Mesothelial cell of epicardium (in vitro differentiated cells): ENCODE measurements around the gene MYO19. TPM values are rescaled to one million over a fixed set of nuclear protein-coding genes. Genes with fewer than 3 reads are reported as not detected.
A peak's percentile ranks its signal among the peaks of the same experiment; 100 is the strongest.

Experiments
- DNase-seq, 2 experiments: peaks; one replicate each; pipeline ENCODE4 v3.0.0; 2021; ENCODE audit warnings: low spot score in 2 of 2; ENCODE audit not compliant: unreplicated experiment in 2 of 2
- H3K27ac Mint-ChIP-seq: 2 replicates; pipeline ENCODE4 v1.8.0; 2021; ENCODE audit warnings: mixed read lengths
- H3K27me3 Mint-ChIP-seq: 2 replicates; pipeline ENCODE4 v1.8.0; 2021; ENCODE audit warnings: low read depth, mixed read lengths
- H3K36me3 Mint-ChIP-seq: 2 replicates; pipeline ENCODE4 v1.8.0; 2021; ENCODE audit warnings: mixed read lengths
- H3K4me1 Mint-ChIP-seq: 2 replicates; pipeline ENCODE4 v1.8.0; 2021; ENCODE audit warnings: mixed read lengths
- H3K4me3 Mint-ChIP-seq: 2 replicates; pipeline ENCODE4 v1.8.0; 2021; ENCODE audit warnings: mild to moderate bottlenecking, moderate library complexity, mixed read lengths
- H3K9me3 Mint-ChIP-seq: 2 replicates; pipeline ENCODE4 v1.8.0; 2021; ENCODE audit warnings: mixed read lengths
- total RNA-seq: library from RNA; stranded (reverse); gene quantifications from 3 replicates; pipeline ENCODE4 v1.2.1, GENCODE V29; 2021
- TF ChIP-seq, protein P1 (sequence below): fragments of 200-600 bp; sonication (generic); IDR thresholded peaks from one replicate; pipeline ENCODE4 v1.5.0; 2021; ENCODE audit warnings: antibody characterized with exemption; ENCODE audit not compliant: unreplicated experiment

MYO19 gene
- total RNA-seq, 1 donor from 2014 or later, result 82.4 TPM

DNA sequence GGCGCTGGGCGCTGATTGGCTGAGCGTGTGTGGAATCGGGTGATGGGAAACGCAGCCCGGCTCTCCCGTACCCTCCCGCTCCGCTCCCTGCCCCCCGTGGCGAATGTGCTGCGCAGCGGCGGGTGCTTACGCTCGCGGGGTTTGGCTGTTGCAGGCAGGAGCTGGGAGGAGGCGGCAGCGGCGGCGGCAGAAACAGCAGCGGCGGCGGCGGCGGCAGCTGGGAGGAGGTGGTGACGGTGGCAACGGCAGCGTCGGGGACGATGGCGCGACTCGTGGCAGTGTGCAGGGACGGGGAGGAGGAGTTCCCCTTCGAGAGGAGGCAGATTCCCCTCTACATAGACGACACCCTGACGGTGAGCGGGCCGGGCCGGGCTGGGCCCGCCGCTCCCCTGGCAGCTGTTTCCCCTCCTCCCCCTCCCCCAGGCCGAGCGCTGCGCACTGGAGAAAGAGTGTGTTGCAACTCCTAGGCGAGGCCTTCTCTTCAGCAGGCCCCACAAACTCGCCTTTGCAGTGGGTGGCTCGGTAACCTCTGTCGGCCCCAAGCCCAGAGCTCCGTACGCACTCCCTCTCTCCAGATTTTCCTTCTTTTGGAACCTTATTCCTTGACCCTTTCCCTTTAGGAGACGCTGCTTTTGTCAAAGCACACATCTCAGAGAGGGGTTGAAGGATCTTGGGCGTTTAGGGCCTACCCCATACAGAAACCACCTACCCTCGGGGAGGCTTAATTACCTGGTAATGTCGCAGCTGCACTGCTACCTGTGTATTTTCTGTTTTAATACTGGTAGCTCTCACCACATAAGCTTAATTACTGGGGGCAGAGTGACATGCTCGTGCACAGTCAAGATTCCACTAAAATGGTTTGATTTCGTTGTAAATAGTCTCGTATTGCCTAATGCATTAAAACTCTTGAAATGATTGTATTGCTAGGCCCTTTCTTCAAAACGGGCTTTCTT lies 11.1 kb upstream of the MYO19 start:
- no peaks in the 10 kb centered on the region for H3K27me3 Mint-ChIP-seq
- H3K36me3 Mint-ChIP-seq, result peaks cover 2% of the 10 kb centered on the region
- peak overlapping the region; percentile 98 for H3K27ac Mint-ChIP-seq
- peak overlapping the region; percentile 88 for H3K4me3 Mint-ChIP-seq
- TF ChIP-seq, protein P1, sequence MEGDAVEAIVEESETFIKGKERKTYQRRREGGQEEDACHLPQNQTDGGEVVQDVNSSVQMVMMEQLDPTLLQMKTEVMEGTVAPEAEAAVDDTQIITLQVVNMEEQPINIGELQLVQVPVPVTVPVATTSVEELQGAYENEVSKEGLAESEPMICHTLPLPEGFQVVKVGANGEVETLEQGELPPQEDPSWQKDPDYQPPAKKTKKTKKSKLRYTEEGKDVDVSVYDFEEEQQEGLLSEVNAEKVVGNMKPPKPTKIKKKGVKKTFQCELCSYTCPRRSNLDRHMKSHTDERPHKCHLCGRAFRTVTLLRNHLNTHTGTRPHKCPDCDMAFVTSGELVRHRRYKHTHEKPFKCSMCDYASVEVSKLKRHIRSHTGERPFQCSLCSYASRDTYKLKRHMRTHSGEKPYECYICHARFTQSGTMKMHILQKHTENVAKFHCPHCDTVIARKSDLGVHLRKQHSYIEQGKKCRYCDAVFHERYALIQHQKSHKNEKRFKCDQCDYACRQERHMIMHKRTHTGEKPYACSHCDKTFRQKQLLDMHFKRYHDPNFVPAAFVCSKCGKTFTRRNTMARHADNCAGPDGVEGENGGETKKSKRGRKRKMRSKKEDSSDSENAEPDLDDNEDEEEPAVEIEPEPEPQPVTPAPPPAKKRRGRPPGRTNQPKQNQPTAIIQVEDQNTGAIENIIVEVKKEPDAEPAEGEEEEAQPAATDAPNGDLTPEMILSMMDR, result no peak
- H3K4me1 Mint-ChIP-seq, result peaks cover 29% of the 10 kb centered on the region
- no peaks in the 10 kb centered on the region for H3K9me3 Mint-ChIP-seq
- peak; percentile 97 for DNase-seq

- H3K36me3 Mint-ChIP-seq, result peaks cover under 1% of the 10 kb centered on the region
- H3K27ac Mint-ChIP-seq, result peak overlapping the region; percentile 100
- peaks cover 29% of the 10 kb centered on the region for H3K4me1 Mint-ChIP-seq
- peak overlapping the region; percentile 96 for H3K4me3 Mint-ChIP-seq
- no peak for DNase-seq
- no peaks in the 10 kb centered on the region for H3K27me3 Mint-ChIP-seq
- TF ChIP-seq, protein P1, result no peak
- no peaks in the 10 kb centered on the region for H3K9me3 Mint-ChIP-seq
Measured at GRCh38 chr17:36545077-36545464, 10.4 kb upstream of the MYO19 start.

DNA sequence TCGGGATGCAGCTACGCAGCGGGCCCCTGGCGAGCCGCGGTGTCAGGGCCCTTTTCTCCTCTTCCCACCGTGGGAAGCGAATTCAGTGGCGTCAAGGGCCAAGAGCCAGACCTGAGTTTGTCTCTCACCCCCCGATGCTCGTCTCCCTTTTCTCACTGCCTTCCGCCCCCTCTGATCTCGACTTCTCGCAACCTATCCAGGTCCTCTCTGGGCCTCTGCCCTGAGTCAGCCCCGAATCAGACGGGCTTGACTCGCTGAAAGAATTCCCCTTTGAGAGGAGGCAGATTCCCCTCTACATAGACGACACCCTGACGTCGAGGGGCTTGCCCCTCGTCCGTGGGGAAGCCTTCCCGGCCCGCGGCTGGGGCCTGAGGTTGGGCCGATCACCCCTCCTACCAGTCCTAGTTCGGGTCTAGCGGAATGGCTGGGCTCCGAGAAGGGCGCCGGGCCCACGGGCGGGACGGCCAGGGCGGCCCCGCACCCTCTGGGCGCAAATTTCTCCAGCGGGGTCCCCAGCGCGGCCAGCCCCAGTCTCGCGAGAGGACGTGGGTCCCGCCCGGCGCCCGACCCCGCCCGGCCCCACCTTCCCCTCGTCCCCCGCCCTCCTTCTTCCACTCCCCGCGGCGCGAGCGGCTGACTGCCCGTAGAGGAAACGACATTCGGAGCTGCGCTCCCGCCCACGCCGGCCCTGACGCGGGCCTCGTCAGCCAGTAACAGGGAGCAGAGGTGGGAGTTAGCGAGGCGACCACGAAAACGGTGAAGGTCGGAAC lies 9.8 kb upstream of the MYO19 start, which contains the start of gene GGNBP2:
Gene GGNBP2 (plus strand): TSS at position 613 of the 770 bp plus-strand sequence. CDS start 806 bp downstream, outside the sequence.
- H3K4me3 Mint-ChIP-seq, result peak within 1 kb of the TSS; percentile 96
- DNase-seq, result peak; percentile 91 to 92
- H3K4me1 Mint-ChIP-seq, result peaks cover 29% of the 10 kb centered on the region
- no peaks in the 10 kb centered on the region for H3K36me3 Mint-ChIP-seq
- H3K27ac Mint-ChIP-seq, result peak within 1 kb of the TSS; percentile 100
- no peaks in the 10 kb centered on the region for H3K27me3 Mint-ChIP-seq
- no peaks in the 10 kb centered on the region for H3K9me3 Mint-ChIP-seq
- TF ChIP-seq, protein P1, result no peak

DNA sequence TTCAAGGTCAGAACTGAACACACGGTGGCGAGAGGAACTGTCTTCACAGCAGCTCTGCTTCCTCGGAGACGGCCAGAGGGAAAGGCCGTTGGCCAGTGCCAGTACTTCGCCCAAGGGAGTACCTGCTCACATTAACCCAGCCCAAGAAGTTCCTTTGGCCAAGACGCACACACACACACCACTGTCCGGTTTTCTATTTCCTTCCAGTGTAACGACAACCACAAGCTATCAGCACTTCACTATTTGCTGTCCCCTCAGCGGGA lies 9.3 kb upstream of the MYO19 start:
- Mint-ChIP-seq H3K4me3 (peak overlapping the region; percentile 96), H3K4me1 (peaks cover 29% of the 10 kb centered on the region), H3K27ac (peak overlapping the region; percentile 100), H3K9me3 (no peaks in the 10 kb centered on the region), H3K27me3 (no peaks in the 10 kb centered on the region), H3K36me3 (no peaks in the 10 kb centered on the region)
- no peak for DNase-seq
- TF ChIP-seq, protein P1, result no peak

GRCh38 chr17:36542755-36543154 lies 8.1 kb upstream of the MYO19 start:
- peaks cover 22% of the 10 kb centered on the region for H3K4me1 Mint-ChIP-seq
- no peak overlapping the region for H3K27ac Mint-ChIP-seq
- no peak overlapping the region for H3K4me3 Mint-ChIP-seq
- H3K9me3 Mint-ChIP-seq, result no peaks in the 10 kb centered on the region
- TF ChIP-seq, protein P1, result no peak
- no peak for DNase-seq
- no peaks in the 10 kb centered on the region for H3K27me3 Mint-ChIP-seq
- H3K36me3 Mint-ChIP-seq, result peaks cover 1% of the 10 kb centered on the region
